Activated effector memory CD4-positive, alpha-beta T cell treated with Interleukin-2 at 50 U/mL for 16 hours (primary cell): Measurements from ENCODE around the gene TAOK1.

Experiments used
- DNase-seq: peaks from one replicate; pipeline ENCODE4 v3.0.0-alpha.2; 2020

TAOK1 gene

DNA sequence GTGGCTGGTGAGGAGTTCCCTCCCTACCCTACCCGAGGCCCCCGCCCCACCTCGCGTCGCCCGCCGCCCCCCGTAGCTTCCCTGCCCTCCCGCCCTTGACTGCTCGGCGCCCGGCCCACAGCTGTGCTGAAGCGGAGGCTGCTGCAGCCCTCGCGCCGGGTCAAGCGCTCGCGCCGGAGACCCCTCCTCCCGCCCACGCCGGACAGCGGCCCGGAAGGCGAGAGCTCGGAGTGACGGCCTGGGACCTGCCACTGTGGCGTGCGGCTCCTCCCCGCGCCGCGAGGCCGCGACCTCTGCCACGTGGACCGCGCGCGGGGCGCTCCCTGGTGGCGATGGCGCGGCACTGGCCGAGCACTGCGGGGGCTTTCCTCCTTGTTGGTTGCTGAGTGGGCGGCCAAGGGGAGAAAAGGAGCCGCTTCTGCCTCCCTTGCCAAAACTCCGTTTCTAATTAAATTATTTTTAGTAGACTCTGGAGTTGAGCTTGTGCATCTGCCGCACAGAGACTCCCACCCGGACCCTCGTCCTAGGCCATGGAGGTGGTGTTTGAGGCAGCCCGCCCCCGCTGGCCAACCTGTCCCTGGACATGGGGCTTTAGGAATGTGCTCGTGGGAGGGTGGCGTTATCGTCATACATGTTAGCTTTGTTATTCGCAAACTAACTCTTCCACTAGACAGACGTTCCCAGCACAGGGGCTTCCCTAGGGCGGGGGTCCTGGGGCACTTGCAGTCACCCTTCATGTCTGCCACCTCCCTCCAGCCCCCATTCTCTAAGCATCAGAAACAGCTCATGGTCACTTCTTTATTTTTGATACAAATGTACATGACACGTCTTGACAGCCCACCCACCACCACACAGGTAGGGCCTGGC lies 182.8 kb downstream of the TAOK1 start:
- peak; percentile 21 for DNase-seq

DNA sequence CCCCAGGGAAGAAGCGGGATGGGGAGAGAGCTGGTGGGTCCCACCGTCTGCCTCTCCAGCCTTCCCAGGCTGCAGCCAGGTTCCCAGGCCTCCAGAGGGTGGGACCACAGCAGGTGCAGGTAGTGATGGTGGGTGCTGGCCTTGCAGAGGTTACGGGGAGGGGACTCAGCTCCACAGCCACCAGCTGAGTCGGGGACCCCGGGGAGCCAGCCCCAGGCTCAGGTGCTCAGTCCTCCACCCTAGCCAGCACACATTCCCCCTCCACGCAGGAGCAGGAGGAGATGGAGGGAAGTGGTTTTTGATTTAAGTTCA lies 183.4 kb downstream of the TAOK1 start:
- DNase-seq: no peak

DNA sequence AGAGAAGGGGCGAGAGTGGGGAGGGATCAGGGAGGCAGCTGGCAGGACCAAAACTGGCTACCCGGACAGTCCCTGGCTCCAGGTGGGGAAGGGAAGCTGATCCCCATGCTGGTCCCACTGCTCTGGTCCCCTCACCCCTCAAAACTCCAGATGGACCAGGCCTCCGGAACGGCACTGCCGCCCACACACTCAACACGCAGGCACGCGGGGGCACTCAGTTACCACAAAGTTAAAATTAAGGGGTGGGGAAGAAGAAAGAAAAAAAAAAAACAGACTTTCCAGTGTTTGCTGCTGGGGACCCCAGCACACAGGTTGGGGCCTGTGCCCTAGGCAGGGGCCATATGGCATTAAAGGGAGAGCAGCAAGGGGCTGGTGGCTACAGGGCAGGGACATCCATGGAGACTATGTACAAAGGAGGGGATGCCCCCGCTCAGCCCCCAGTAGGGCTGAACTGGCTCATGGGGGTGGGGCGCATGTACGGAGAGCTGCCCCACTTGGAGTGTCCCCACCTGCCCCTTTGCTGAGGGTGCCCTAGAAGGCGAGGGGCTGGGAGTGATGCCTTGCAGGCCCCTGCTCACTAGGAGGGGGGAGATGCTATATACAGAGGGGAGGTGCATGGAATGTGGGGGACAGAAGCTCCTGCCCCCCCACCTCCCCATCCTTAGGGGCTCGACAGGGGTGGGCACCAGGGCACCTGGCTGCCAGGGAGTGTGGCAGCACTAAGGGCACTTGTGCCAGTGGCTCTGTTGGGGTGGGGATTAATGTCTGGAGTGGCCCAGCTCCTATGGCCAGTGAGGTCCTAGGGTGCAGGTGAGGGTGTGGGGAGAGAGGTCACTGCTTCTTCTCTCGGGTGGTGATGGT lies 183.9 kb downstream of the TAOK1 start:
- no peak for DNase-seq

DNA sequence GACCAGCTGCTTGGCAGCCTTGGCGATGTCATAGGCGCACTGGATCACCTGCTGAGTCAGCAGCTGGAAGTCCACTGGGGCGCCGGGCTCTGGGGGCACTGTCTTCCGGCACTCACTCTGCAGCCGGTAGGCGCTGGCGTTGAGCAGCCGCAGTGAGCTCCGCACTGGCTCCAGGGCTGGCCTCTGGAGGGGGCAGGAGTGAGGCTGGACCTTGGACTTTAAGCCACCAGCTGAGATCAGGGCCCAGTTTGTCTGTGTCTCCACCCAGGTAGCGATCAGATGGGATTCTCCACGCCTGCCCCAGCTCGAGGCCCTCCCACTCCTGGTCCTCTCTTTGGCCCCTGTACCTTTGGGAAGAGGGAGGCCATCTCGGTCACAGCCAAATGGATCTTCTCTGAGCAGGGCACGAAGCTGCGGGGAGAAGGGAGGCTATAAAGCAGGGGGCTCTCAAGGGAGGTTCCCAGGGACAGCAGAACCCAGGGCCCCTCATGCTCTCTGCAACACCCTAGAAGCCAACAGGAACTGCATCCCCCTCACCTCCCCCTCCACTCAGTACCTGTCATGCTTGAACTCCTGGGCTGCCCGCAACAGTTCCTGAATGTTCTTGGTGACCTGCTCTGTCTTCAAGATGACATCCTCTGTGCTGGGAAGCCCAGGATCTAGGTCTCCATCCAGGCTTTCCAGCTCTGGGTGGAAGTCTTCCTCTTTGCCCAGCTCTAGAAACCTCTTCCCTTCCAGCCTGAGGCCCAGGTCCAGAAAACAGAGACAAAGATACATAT lies 184.8 kb downstream of the TAOK1 start:
- no peak for DNase-seq

DNA sequence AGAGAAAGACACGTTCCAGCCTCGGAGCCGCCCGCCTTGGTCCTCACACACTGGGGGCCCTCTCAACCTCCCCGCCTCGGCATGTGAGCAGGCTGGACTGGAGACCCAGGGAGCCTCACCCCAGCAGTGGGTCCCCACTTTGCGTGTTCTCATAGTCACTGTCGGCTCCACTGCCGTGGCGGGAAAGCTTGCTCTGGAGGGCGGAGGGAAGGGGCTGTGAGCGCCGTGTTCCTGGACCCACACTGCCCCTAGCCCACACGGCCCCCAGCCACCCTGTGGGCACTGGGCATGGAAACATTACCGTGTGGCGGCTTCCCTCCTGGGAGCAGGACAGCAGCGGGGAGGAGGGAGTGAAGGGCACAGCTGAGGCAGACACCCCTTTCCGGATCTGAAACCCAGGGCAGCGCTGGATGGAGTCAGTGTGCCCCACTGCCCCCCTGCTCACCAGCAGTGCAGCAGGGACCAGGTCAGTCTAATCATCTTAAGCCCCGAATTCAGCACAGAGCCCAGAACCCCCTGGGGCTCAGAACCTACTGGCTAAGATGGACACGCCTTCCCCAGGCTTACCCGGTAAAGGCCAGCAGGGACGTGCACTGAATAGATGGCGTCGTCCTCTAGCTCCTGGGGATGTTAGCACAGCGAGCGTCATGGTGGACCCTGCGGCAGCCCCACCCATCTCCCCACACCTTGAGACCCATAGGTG lies 185.5 kb downstream of the TAOK1 start:
- no peak for DNase-seq

DNA sequence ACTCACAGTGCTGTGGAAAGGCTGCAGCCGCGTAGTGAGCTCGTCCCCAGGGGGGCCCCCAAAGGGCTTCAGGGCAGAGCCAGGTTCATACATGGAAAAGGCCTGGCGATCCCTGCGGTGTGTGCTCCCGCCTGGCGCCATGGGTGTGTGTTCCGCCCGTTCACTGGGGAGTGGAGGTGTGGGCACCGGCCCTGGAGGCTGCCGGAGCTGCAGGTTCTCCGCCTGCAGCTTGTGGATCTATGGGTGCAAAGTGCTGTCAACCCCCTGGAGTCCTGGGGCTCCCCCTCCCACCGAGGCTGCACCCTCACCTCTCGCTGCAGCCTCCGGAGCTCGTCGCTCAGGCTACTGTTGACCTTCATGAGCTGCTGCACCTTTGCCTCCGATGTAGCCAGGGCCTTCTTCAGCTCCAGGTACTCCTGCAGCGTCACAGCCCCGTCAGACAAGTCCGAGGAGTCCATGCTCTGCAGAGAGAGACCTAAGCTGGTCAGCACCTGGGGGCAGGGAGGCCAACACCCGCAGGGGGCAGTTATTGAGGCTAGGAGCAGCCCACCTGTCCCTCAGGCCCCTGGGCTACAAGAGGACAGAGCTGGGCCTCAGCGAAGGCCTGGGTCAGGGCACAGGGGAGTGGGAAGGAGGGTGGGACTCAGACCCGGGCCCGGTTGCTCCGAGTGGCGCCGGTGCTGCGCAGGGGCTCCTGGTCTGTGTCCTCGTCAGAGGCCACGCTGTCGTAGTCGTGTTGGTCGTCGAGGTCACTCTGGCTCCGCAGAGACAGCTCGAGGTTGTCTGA lies 186.2 kb downstream of the TAOK1 start:
- DNase-seq: no peak

DNA sequence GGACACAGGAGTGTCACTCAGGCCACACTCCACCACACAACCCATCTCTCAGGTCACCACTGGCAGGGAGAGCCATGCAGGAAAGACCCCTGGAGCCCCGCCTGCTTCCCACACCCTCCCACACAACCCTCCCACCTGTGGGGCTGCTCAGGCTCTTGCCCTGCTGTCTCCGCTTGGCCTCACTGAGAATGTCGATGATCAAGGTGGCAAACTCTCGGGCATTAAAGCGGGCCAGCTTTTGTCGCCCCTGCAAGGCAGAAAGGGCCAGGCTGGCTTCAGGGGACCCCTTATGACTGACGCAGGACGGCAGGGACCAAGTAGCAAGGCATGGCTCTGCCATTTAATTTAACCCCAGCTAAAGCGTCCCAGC lies 186.8 kb downstream of the TAOK1 start:
- DNase-seq: no peak

DNA sequence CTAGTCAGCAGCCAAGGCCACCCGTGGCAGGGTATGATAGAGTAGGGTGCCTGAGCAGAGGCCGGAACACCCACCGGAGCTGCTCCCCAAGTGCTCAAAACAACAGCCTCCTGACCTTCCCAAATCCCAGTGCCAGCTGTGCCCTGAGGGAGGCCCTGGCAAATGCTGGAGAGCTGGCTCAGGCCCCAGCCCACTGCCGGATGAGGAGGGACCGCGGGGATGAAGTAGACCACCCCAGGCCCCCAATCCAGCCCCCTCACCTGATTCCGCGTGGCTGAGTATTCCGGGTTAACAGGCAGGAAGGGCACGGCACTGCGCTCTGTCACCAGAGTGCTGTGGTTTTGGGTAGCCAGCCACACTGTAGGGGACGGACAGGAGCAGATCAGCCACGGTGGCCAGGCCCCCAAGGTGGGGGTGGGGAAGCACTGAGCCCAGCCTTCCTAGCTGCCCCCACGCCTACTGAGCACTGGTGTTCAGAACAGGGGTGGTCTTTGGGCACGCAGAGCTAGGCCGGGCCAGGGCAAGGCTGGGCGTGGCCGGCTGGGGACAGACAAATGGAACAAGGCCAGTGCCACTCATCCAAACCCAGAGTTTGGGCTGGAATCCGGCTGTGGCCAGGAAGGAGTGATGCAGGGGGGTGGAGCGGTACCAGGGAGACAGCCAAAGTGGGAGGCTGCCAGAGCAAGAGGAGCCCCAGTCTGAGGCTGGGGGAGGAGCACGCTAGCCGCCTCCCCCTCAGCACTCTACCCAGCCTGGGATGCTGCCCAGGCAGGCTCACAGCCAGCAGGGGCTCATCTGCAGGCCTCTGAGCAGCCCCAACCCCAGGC lies 187.4 kb downstream of the TAOK1 start:
- DNase-seq: no peak

DNA sequence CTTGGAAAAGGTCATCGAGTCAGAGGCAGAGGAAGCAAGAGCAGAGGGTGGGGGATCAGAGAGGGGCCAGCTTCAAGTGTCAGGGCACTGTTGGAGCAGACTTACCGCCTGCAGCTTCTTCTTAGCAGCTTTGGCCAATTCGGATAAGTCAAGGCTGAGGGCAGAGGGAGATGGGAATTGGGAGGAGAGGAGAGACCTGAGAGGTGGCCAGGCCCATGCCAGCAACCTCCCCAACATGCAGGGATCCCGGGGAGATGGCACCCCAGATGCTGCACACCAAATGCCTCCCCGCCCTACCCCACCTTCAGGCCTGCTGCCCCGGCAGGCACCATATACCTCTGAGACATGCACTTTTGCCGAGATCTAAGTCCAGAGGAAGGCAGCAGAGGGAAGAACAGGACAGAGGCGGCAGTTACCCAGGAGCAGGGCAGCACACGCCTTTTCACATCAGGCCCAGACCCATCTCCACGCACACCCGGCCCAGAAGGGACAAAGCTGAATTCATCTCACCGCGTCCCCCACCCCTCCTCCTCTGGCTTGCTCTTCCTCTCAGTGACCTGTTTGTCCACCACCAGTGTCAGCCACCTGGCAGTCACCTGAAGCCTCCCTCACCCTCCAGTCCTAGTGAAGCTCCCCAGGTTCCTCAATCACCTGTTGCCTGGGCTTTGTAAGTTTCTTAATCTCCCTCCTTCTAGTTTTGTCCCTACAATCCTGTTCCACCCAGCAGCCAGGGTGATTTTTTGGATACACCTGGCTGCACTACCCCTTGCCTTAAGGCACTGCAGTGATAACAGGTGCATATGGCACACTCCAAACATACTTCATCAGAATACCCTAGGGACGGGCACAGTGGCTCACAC lies 188.7 kb downstream of the TAOK1 start:
- no peak for DNase-seq

DNA sequence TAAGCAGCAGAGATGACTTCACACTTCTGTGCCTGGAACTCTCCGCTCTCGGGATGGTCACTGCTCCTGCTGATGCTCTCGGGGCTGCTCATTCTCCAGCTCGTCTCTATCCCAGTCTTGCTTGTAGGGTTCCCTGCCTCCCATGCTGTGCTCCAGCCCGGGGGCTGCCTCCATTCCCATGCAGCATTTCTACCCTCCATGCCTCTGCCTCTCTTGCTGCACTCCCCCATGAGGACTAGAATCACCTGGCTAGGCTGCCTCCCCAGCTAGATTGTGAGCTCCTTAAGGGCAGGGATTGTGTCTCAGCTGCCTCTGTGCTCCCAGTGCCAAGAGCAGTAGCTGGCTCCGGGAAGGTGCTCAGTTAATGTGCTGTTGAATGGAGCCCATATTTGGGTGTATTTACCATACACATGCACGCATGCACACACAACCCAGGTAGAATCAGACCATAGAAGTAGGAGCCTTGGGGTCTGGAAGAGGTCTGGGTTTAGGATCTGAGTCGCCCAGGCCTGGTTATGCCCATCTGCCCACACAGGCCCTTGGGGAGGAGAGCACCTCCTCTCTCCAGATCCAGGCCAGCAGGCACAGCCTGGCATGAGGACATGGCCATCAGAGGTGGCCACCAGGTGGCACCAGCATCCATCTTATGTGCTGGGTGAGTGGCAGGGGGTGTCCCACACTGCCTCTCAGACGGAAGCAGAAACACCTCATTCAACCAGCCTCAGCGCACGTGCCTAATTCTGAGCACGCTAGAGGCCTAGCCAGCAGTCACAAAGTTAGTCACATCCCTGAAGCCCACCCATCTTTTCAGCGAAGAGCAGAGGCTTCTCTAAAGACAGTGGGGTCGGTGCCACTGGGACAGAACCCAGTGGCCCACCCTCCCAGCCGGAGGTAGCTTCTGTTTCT lies 190.0 kb downstream of the TAOK1 start:
- peak; percentile 85 for DNase-seq

DNA sequence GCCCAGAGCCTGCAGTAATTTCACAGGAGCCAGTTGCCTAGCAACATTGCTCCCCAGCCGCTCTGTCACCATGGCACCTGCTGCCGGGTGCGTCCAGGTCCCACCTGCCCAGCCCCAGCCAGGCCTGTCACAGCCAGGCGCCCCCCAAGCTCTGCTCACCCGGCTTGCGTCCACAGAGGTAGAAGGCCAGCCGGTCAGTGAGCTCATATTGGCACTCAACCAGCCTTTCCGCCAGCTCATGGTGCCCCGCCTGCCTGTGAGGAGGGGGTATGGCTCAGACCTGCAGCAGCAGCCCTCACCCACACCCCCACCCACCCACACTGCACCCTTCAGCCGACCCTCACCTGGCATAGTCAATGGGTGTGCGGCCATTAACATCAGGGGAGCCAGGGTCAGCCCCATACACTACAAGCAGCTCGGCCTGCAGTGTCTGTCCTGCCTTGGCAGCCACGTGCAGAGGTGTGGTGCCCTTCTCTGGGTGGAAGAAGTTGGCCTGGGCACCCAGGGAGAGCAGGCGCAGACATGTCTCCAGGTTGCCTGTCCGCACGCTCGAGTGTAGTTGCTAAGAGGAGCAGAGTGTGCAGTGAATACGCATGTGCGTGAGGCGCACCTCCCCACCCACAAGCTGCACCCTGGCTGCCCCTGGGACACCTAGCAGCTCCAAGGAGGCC lies 191.6 kb downstream of the TAOK1 start:
- DNase-seq: no peak

DNA sequence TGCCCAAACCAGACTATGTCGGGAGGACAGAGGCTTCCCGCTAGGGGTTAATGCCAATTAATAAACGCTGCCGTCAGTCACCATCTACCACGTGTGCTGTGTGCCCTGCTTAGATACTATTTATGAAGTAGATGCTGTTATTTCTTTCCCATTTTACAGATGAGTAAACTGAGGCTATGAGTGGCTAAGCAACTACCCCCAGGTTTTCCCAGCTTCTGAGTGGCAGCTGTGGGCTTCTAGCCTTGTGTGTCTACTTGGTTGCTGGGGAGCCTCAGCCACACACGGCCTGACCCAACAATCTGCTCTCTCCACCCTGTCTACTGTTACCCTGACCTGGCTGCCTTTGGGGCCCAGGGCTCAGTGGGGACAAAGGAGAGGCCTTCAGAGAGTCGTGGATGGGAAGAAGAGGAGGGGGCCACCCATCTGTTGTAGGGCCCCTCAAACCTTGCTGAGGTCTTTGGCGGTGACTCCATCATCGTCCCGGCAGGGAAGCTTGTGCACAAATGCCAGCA lies 192.1 kb downstream of the TAOK1 start:
- DNase-seq: no peak

DNA sequence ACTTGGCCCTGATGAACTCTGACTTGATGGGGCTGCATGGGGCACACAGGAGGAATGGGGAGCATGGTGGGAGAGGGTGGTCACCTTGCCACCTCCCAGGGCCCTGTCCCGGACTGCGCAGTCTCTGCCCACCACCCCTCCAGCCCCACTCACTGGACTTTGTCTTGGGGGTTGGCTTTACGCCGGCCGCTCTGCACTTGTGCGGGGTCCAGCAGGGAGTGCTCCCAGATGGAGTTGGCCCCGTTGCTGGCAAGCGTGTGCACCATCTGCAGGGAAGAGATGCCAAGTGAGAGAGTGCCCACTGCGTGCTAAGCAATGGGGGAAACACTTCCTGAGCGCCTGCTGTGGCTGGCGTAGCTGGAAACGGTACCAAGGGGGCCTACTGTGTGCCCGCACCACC lies 192.6 kb downstream of the TAOK1 start:
- no peak for DNase-seq

DNA sequence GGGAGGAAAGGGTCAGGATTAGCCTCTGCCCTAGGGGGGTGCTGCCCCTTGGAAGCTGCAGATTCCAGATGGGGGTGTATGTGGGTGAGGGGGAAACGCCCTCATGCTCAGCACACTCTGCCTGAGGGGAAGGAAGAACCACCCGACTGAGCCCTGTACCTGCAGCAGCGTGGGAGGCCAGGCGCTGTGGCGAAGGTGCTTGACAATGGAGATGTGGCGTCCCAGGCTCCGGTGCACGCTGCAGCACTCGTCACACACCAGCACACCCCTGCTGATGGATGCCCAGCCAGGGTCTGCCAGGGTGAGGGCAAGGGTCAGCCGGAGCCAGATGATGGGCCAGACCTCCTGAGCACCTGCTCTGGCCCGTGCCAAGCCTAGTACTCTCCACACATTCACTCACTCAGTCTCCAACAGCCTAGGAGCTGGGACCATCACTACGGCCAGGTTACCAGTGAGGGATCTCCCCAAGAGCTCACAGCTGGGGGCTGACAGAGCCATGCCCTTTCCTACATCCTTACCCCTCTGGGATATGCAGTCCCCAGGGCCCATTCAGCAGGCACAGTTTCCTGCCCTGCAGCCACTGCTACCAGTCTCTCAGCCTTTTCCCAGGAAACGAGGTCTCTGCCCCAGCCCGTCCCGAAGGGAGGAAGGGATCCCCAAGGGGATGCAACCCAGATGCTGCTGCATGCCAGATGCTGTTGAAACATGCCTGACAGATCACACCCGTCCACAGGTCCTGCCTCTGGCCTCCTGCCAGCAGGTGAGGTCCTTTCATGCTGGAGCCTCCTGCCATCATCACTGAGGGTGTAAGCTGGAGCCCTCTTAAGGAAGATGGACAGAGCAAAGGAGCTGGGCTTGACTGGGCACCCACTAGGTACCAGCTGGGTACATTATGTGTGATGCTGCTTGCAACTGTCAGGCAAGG lies 193.4 kb downstream of the TAOK1 start:
- DNase-seq: no peak

DNA sequence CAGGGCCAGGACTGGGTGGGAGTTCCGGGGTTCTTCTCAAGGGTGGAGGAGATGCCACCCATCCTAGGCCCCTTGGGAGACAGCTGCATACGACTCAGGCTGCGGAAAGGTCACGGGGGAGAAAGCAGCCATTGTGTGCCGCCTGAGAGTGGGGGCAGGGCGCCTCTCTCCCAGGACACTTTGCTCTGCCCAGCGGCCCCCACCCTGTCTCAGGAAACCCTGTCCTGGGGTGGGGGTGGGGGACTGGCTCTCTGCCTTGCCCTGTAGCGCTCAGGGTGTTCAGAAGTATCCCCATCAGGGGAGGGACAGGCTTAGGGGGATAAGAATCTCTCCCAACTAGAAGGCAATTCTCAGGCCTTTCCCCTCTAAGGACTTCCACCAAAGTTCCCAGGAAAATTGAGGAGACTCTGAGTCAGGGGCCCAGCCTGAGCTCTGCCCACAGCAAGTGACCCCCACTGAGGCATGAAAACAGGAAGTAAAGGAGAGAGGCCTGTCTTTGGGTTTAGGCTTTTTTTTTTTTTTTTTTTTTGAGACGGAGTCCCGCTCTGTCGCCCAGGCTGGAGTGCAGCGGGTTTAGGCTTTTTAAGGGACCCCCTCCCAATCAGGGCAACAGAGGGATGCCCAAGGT lies 194.4 kb downstream of the TAOK1 start:
- no peak for DNase-seq

DNA sequence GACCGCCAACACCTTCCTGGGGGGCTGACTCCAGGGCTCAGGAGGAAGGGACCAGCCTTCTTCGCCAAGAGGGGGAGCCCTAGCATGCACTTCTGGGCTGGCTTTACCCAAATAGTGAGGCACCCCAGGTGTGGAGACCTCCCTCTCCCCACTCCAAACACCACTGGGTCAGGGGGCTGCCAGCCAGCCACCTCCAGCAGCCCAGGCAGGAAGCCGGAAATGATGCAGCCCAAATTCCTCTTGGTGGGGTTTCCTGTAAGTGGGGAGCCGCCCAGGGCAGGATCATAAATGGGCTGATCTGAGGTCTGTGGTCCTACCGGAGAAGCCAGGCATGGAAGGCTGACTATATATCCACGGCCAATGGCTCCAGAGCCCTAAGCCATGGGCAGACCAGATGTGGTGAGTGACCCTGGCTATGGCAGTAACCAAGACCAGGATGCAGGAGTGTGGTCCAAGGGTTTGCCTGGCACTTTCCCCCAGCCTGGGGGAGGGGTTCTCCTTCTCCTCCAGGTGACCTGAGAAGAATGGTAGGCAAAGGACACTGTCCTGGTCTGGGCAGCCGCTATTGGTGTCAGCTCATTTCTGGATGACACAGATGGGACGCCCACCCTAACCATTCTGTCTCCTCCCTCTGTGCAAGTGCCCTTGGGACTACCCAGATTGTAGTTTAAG lies 195.1 kb downstream of the TAOK1 start:
- DNase-seq: peak; percentile 19
